ENCODE data around the gene COX5B. TPM values are rescaled to one million over a fixed set of nuclear protein-coding genes. Genes with fewer than 3 reads are reported as not detected.
"Not testable (repeated sequence)": the region's sequence is repeated elsewhere in the genome, so short reads cannot be mapped to it uniquely, and the experiment has no call there.

COX5B gene, protein sequence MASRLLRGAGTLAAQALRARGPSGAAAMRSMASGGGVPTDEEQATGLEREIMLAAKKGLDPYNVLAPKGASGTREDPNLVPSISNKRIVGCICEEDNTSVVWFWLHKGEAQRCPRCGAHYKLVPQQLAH
- total RNA-seq, result 669 TPM

DNA sequence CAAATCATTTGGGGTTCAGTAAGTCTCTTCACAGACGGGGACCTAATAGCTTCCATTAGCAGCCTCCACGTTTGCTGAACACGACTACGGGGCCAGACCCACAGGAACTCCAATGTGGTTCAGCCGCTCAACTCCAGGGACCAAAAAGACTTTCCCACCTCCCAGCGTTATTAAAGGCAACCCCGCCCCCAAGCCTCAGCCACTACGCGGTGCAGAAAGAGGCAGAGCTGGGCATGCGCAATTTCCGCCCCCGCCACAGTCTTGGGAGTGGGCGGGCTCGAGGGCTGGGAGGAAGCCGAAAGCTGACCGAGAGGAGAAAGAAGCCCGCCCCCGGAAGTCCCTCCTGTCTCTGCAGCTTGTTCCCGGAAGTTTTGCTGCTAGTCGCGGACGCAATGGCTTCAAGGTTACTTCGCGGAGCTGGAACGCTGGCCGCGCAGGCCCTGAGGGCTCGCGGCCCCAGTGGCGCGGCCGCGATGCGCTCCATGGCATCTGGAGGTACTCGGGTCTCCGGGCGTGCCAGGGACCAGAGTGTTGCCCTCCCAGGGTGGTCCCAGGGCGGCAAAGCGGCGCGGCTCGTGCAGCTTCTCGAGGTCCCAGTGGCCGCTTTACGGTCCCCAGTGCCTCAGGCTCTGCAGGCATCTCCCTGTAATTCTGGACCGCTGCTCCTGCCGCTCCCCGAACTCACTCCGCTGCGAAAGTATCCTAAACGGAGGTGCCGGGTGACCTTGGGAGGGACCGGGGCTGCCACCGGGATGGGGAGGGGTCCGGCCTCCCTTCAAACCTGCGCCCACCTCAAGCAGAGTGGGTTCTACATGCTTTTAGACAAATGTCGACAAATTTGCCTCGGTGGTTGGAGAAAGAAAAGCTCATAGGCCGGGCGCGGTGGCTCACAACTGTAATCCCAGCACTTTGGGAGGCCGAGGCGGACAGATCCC, at the start of gene COX5B:
COX5B (plus strand) TSS at position 368 of the 935 bp plus-strand sequence; CDS start at position 393, 25 bp downstream.
- Histone ChIP-seq H3K4me3 (ENCODE audit: low read length in 3 of 3) (peak within 1 kb of the TSS; percentile 94 to 96 (median 96)), H3K27ac (ENCODE audit: low read depth, low read length) (peak within 1 kb of the TSS; percentile 93), H3K4me1 (ENCODE audit: control insufficient read depth in 3 of 3, insufficient read depth in 3 of 3, low read length in 3 of 3) (peaks cover 13 to 23% (median 18%) of the 10 kb centered on the region in 3 donors), H3K9ac (ENCODE audit: low read depth in 1 of 3, low read length in 3 of 3) (peak within 1 kb of the TSS; percentile 98 to 100 (median 98)), H3K9me3 (ENCODE audit: control insufficient read depth in 3 of 3, low read length in 3 of 3) (no peaks in the 10 kb centered on the region), H3K27me3 (ENCODE audit: control insufficient read depth in 3 of 3, insufficient read depth in 3 of 3, low read length in 3 of 3) (no peaks in the 10 kb centered on the region), H3K36me3 (ENCODE audit: control insufficient read depth in 3 of 3, insufficient read depth in 3 of 3, low read length in 3 of 3) (peaks cover 26 to 33% (median 27%) of the 10 kb centered on the region in 3 donors)

- not testable (repeated sequence) for H3K9me3 ChIP-seq (ENCODE audit: control insufficient read depth in 3 of 3, low read length in 3 of 3); H3K9ac ChIP-seq (ENCODE audit: low read depth in 1 of 3, low read length in 3 of 3); H3K4me1 ChIP-seq (ENCODE audit: control insufficient read depth in 3 of 3, insufficient read depth in 3 of 3, low read length in 3 of 3); H3K4me3 ChIP-seq (ENCODE audit: low read length in 3 of 3); H3K27me3 ChIP-seq (ENCODE audit: control insufficient read depth in 3 of 3, insufficient read depth in 3 of 3, low read length in 3 of 3); H3K36me3 ChIP-seq (ENCODE audit: control insufficient read depth in 3 of 3, insufficient read depth in 3 of 3, low read length in 3 of 3); H3K27ac ChIP-seq (ENCODE audit: low read depth, low read length)
Measured at GRCh38 chr2:97596180-97596579, 49.7 kb upstream of the COX5B start.

DNA sequence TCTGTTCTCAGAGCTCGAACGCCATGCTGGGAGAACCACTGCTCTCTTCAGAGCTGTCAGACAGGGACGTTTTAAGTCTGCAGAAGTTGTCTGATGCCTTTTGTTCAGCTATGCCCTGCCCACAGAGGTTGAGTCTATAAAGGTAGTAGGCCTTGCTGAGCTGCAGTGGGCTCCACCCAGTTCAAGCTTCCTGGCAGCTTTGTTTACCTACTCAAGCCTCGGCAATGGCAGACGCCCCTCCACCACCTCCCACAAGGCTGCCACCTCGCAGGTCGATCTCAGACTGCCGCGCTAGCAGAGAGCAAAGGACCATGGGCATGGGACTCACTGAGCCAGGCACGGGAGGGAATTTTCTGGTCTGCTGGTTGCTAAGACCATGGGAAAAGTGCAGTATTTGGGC, 44.3 kb upstream of the COX5B start:
- H3K27me3 ChIP-seq (ENCODE audit: control insufficient read depth in 3 of 3, insufficient read depth in 3 of 3, low read length in 3 of 3); H3K9me3 ChIP-seq (ENCODE audit: control insufficient read depth in 3 of 3, low read length in 3 of 3); H3K36me3 ChIP-seq (ENCODE audit: control insufficient read depth in 3 of 3, insufficient read depth in 3 of 3, low read length in 3 of 3); H3K9ac ChIP-seq (ENCODE audit: low read depth in 1 of 3, low read length in 3 of 3); H3K4me3 ChIP-seq (ENCODE audit: low read length in 3 of 3); H3K27ac ChIP-seq (ENCODE audit: low read depth, low read length); H3K4me1 ChIP-seq (ENCODE audit: control insufficient read depth in 3 of 3, insufficient read depth in 3 of 3, low read length in 3 of 3): not testable (repeated sequence)

DNA sequence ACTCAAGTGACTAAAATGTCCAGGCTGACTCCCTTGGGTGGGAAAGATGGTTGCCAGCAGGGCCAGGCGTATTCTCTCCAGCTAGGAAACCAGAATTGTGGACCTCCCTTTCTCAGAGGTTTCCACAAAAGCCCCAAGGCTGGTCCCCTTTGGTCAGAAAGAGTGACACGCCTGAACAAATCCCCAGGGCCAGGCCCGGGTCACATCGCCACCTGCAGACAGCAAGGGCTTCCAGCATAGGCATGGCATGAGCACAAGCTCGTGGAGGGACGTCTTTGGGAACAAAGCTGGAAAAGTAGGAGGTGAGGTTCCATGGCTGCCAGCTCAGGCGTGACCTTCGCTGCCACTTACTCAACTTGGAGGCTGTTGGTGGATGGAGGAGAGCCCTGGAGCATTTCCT, 40.8 kb upstream of the COX5B start:
- not testable (repeated sequence) for H3K4me3 ChIP-seq (ENCODE audit: low read length in 3 of 3); H3K9ac ChIP-seq (ENCODE audit: low read depth in 1 of 3, low read length in 3 of 3); H3K27me3 ChIP-seq (ENCODE audit: control insufficient read depth in 3 of 3, insufficient read depth in 3 of 3, low read length in 3 of 3); H3K36me3 ChIP-seq (ENCODE audit: control insufficient read depth in 3 of 3, insufficient read depth in 3 of 3, low read length in 3 of 3); H3K27ac ChIP-seq (ENCODE audit: low read depth, low read length); H3K9me3 ChIP-seq (ENCODE audit: control insufficient read depth in 3 of 3, low read length in 3 of 3); H3K4me1 ChIP-seq (ENCODE audit: control insufficient read depth in 3 of 3, insufficient read depth in 3 of 3, low read length in 3 of 3)

DNA sequence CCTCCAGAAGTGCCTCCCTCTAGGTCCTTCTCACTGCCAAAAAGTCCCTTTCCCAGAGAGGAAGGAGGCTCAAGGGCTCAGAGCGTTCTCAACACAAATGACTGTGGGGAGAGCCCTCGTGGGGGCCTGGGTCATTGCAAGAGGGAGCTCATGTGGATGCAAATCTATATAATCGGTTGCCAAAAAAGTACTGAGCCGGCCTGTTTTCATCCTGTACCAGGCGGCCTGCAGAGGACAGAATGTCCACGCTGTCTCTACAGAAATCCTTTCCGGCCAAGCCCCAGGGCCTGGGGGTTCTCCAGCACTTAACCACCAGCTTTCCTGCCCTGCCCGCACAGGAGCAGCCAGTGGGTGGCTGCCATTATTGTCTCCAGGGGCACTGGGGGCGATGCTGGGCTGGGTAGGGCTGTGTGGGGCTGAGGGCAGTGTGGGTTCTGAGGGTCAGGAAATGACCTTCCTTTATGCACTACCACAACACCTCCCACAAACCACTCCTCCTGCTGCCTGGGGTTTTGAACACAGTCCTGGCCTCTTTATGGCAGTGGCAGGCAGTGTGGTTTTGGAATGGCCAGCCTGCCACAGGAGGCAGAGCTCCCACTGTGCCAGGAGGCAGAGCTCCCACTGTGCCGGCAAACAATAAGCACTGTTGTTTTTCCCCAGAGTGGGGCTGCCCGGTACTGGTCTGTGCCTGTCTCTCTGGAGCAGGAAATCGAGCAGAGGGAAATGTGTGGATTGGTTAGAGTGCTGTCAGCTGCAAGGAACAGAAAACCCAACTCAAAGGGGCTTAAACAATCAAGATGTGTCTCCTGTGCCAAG, 40.1 kb upstream of the COX5B start:
- not testable (repeated sequence) for H3K27ac ChIP-seq (ENCODE audit: low read depth, low read length); H3K9me3 ChIP-seq (ENCODE audit: control insufficient read depth in 3 of 3, low read length in 3 of 3); H3K27me3 ChIP-seq (ENCODE audit: control insufficient read depth in 3 of 3, insufficient read depth in 3 of 3, low read length in 3 of 3); H3K4me3 ChIP-seq (ENCODE audit: low read length in 3 of 3); H3K4me1 ChIP-seq (ENCODE audit: control insufficient read depth in 3 of 3, insufficient read depth in 3 of 3, low read length in 3 of 3); H3K9ac ChIP-seq (ENCODE audit: low read depth in 1 of 3, low read length in 3 of 3); H3K36me3 ChIP-seq (ENCODE audit: control insufficient read depth in 3 of 3, insufficient read depth in 3 of 3, low read length in 3 of 3)

DNA sequence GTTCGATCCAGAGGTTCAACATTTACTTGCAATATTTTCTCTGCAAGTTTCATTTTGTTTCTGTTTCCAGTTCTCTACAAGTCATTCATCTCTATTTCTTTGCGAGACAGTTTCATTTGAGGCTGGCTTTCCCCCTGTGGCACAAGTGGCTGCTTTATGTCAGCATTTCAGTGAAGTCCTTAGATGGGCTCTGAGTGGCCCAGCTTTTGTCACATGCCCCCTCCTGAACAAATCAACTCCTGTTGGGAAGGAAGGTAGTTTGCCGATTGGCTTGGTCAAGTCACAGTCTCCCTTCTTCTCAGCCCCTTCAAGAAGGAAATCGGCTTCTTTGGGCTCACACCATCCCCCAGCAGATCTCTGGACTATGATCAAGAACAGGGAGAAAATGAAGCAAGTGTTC, 37.1 kb upstream of the COX5B start:
- not testable (repeated sequence) for H3K27me3 ChIP-seq (ENCODE audit: control insufficient read depth in 3 of 3, insufficient read depth in 3 of 3, low read length in 3 of 3); H3K4me1 ChIP-seq (ENCODE audit: control insufficient read depth in 3 of 3, insufficient read depth in 3 of 3, low read length in 3 of 3); H3K36me3 ChIP-seq (ENCODE audit: control insufficient read depth in 3 of 3, insufficient read depth in 3 of 3, low read length in 3 of 3); H3K4me3 ChIP-seq (ENCODE audit: low read length in 3 of 3); H3K9me3 ChIP-seq (ENCODE audit: control insufficient read depth in 3 of 3, low read length in 3 of 3); H3K9ac ChIP-seq (ENCODE audit: low read depth in 1 of 3, low read length in 3 of 3); H3K27ac ChIP-seq (ENCODE audit: low read depth, low read length)

DNA sequence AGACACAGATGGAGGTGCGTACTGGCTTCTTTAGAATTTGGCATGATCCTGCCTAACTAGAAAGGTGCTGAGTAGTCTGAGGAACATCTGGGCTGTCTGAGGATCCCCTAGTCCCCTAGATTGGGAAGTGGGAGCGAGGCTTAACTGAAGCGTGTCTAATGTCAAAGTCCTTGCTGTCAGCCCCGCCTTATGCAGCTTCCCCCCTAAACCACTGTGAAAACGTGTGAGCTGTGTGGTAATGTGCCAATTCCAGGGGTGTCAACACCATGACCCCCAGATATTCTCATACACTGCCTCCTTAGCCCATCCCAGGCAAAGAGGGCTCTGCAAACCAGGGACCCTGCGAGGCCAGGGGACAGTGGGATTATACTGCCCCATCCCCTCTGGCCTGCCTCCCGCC, 34.0 kb upstream of the COX5B start:
- not testable (repeated sequence) for H3K9ac ChIP-seq (ENCODE audit: low read depth in 1 of 3, low read length in 3 of 3); H3K9me3 ChIP-seq (ENCODE audit: control insufficient read depth in 3 of 3, low read length in 3 of 3); H3K36me3 ChIP-seq (ENCODE audit: control insufficient read depth in 3 of 3, insufficient read depth in 3 of 3, low read length in 3 of 3); H3K4me1 ChIP-seq (ENCODE audit: control insufficient read depth in 3 of 3, insufficient read depth in 3 of 3, low read length in 3 of 3); H3K27ac ChIP-seq (ENCODE audit: low read depth, low read length); H3K27me3 ChIP-seq (ENCODE audit: control insufficient read depth in 3 of 3, insufficient read depth in 3 of 3, low read length in 3 of 3); H3K4me3 ChIP-seq (ENCODE audit: low read length in 3 of 3)

- not testable (repeated sequence) for H3K4me1 ChIP-seq (ENCODE audit: control insufficient read depth in 3 of 3, insufficient read depth in 3 of 3, low read length in 3 of 3); H3K36me3 ChIP-seq (ENCODE audit: control insufficient read depth in 3 of 3, insufficient read depth in 3 of 3, low read length in 3 of 3); H3K9ac ChIP-seq (ENCODE audit: low read depth in 1 of 3, low read length in 3 of 3); H3K27me3 ChIP-seq (ENCODE audit: control insufficient read depth in 3 of 3, insufficient read depth in 3 of 3, low read length in 3 of 3); H3K27ac ChIP-seq (ENCODE audit: low read depth, low read length); H3K9me3 ChIP-seq (ENCODE audit: control insufficient read depth in 3 of 3, low read length in 3 of 3); H3K4me3 ChIP-seq (ENCODE audit: low read length in 3 of 3)
Measured at GRCh38 chr2:97615746-97616145, 30.1 kb upstream of the COX5B start.

DNA sequence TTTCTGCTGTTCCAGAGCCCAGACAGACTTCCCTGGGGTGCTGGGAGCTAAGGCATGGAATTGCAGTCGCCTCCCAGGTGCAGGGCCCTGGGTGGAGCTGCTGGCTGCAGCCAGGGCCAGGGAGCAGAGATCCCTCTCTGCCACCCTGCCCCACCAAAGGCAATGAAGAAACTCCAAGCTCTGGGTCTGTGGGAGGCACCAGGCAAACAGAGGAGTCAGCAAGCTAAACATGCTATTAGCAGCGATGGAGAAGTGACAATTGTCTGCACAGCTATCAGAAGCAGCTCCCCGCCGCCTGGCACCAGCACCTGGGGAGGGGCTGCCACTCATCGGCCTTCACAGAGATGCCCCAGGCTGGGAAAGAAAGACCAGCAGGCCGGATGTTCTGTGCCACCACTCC, 28.0 kb upstream of the COX5B start:
- no peaks in the 10 kb centered on the region for H3K9me3 ChIP-seq (ENCODE audit: control insufficient read depth in 3 of 3, low read length in 3 of 3)
- H3K27me3 ChIP-seq (ENCODE audit: control insufficient read depth in 3 of 3, insufficient read depth in 3 of 3, low read length in 3 of 3), result no peaks in the 10 kb centered on the region
- no peak overlapping the region for H3K27ac ChIP-seq (ENCODE audit: low read depth, low read length)
- H3K36me3 ChIP-seq (ENCODE audit: control insufficient read depth in 3 of 3, insufficient read depth in 3 of 3, low read length in 3 of 3), result no peaks in the 10 kb centered on the region
- no peak overlapping the region for H3K9ac ChIP-seq (ENCODE audit: low read depth in 1 of 3, low read length in 3 of 3)
- no peaks in the 10 kb centered on the region for H3K4me1 ChIP-seq (ENCODE audit: control insufficient read depth in 3 of 3, insufficient read depth in 3 of 3, low read length in 3 of 3)
- H3K4me3 ChIP-seq (ENCODE audit: low read length in 3 of 3), result no peak overlapping the region
